Measurements from ENCODE around the gene ZNF682.
"Not testable (repeated sequence)": the region's sequence is repeated elsewhere in the genome, so short reads cannot be mapped to it uniquely, and the experiment has no call there.

GRCh38 chr19:20068559-20068958, 29.3 kb upstream of the ZNF682 start:
- TF ChIP-seq RAD21 (IDR thresholded peaks at IDR 0.05; ENCODE audit: low read length); CTCF (conservative IDR thresholded peaks at IDR 0.05; ENCODE audit: low read depth, low read length); CEBPB (IDR thresholded peaks at IDR 0.05; ENCODE audit: low read depth, low read length); POLR2A (IDR thresholded peaks at IDR 0.05; ENCODE audit: low read depth, low read length); BHLHE40 (IDR thresholded peaks at IDR 0.05; ENCODE audit: low read depth, low read length): not testable (repeated sequence)
